A673 (cell line): ENCODE data around the gene CDC37L1. TPM values are rescaled to one million over a fixed set of nuclear protein-coding genes. Genes with fewer than 3 reads are reported as not detected.

ENCODE experiments used
- BruUV-seq: library from RNA; stranded (reverse); fragments of 400-500 nt; replicated peaks from 2 replicates; lab custom pipeline; 2021; lab: Mats Ljungman, UMichigan
- CTCF ChIA-PET: fragments of 300-600 bp; sonication (Branson Sonifier 250); formaldehyde crosslinking; loops from one replicate; lab custom pipeline; 2022; ENCODE audit warnings: antibody characterized with exemption; lab: Charles Lee
- POLR2A ChIA-PET: fragments of 300-600 bp; sonication (Branson Sonifier 250); formaldehyde crosslinking; loops from one replicate; lab custom pipeline; 2022; ENCODE audit warnings: antibody characterized with exemption; ENCODE audit not compliant: low non-redundant PET; lab: Charles Lee
- DNase-seq: peaks from one replicate; pipeline ENCODE4 v3.0.0-alpha.2; 2015; ENCODE audit warnings: low spot score
- H3K27ac ChIP-seq: fragments of 200-600 bp; sonication (generic); 2 replicates; pipeline ENCODE4 v1.5.1; 2016; ENCODE audit warnings: mixed run types, low read depth, mild to moderate bottlenecking, mixed read lengths, antibody characterized with exemption, low read length; ENCODE audit not compliant: poor library complexity, severe bottlenecking
- H3K27me3 ChIP-seq: fragments of 200-600 bp; sonication (generic); replicated peaks from 2 replicates; pipeline ENCODE4 v1.6.1; 2017; ENCODE audit warnings: mixed run types, low read depth, mild to moderate bottlenecking, mixed read lengths, antibody characterized with exemption, low read length; ENCODE audit not compliant: insufficient read depth, poor library complexity
- H3K36me3 ChIP-seq: fragments of 200-600 bp; sonication (generic); 2 replicates; pipeline ENCODE4 v1.6.1; 2016; ENCODE audit warnings: mixed run types, mild to moderate bottlenecking, mixed read lengths, antibody characterized with exemption, low read length; ENCODE audit not compliant: insufficient read depth, poor library complexity, severe bottlenecking
- H3K4me1 ChIP-seq: fragments of 200-600 bp; sonication (generic); 2 replicates; pipeline ENCODE4 v1.6.1; 2017; ENCODE audit warnings: mixed run types, mild to moderate bottlenecking, mixed read lengths, antibody characterized with exemption, low read length; ENCODE audit not compliant: insufficient read depth, poor library complexity, severe bottlenecking
- H3K4me3 ChIP-seq: fragments of 200-600 bp; sonication (generic); 2 replicates; pipeline ENCODE4 v1.5.1; 2016; ENCODE audit warnings: low read depth, mixed run types, mild to moderate bottlenecking, mixed read lengths, low read length; ENCODE audit not compliant: poor library complexity, severe bottlenecking
- H3K9me3 ChIP-seq: fragments of 200-600 bp; sonication (generic); 2 replicates; pipeline ENCODE4 v1.6.1; 2016; ENCODE audit warnings: mixed run types, low read depth, mild to moderate bottlenecking, mixed read lengths, antibody characterized with exemption, low read length; ENCODE audit not compliant: poor library complexity, severe bottlenecking
- CTCF ChIP-seq: fragments of 300-800, 200-600 bp; sonication (generic); conservative IDR thresholded peaks from 2 replicates; pipeline ENCODE4 v1.5.1; 2017; ENCODE audit warnings: low read depth, mild to moderate bottlenecking, antibody characterized with exemption, low read length, moderate library complexity, mixed read lengths
- EZH2 ChIP-seq: fragments of 200-600 bp; sonication (generic); IDR thresholded peaks from 2 replicates; pipeline ENCODE4 v1.6.1; 2017; ENCODE audit warnings: borderline replicate concordance, low read depth, mild to moderate bottlenecking, mixed read lengths, antibody characterized with exemption, low read length; ENCODE audit not compliant: poor library complexity, severe bottlenecking
- intact Hi-C: fragments of 100-400 bp; cut with micrococcal nuclease; formaldehyde crosslinking; loops from one replicate; pipeline ENCODE4 v1.10.0; 2022; ENCODE audit not compliant: unreplicated experiment
- total RNA-seq: library from RNA; stranded (reverse); gene quantifications from 2 replicates; pipeline ENCODE4 v1.2.3, GENCODE V29; 2021

Gene CDC37L1
- total RNA-seq, 1 experiment from 2014 or later = 28.7 TPM

GRCh38 chr9:4639420-4639819, 39.9 kb upstream of the CDC37L1 start:
- no peak for DNase-seq
- Histone ChIP-seq H3K4me3 (no peak overlapping the region), H3K36me3 (no peaks in the 10 kb centered on the region), H3K9me3 (no peaks in the 10 kb centered on the region), H3K4me1 (peaks cover 13% of the 10 kb centered on the region), H3K27me3 (no peaks in the 10 kb centered on the region), H3K27ac (peak overlapping the region; percentile 14)
- intact Hi-C loops = loop anchor here (5.0 kb wide), 1 partner anchor 147 kb away; the partner anchor contains the start of gene SLC1A1
- POLR2A ChIA-PET = interaction anchor here (1.0 kb wide), 1 partner anchor 14 kb away, joined by 4 read pairs; no protein-coding TSS in a partner anchor
- BruUV-seq = no TSS peak
- no peak for TF ChIP-seq EZH2
- no peak for TF ChIP-seq CTCF
- CTCF ChIA-PET = interaction anchor here (0.5 to 1.6 kb wide), 4 partner anchors 13 to 356 kb away, joined by 3 to 11 read pairs (median 4); no protein-coding TSS in a partner anchor

GRCh38 chr9:4640027-4640426, 39.3 kb upstream of the CDC37L1 start:
- Histone ChIP-seq H3K9me3 (no peaks in the 10 kb centered on the region), H3K4me3 (no peak overlapping the region), H3K36me3 (no peaks in the 10 kb centered on the region), H3K27ac (no peak overlapping the region), H3K27me3 (no peaks in the 10 kb centered on the region), H3K4me1 (peaks cover 16% of the 10 kb centered on the region)
- intact Hi-C loops = loop anchor here (1.0 to 5.0 kb wide), 2 partner anchors 258 to 323 kb away; no protein-coding TSS in a partner anchor
- ChIA-PET CTCF (interaction anchor here (0.5 to 1.6 kb wide), 5 partner anchors 14 to 365 kb away, joined by 3 to 11 read pairs (median 4); no protein-coding TSS in a partner anchor), POLR2A (interaction anchor here (1.0 kb wide), 1 partner anchor 14 kb away, joined by 4 read pairs; no protein-coding TSS in a partner anchor)
- TF ChIP-seq CTCF = peak; percentile 74
- no peak for TF ChIP-seq EZH2
- peak; percentile 69 for DNase-seq
- BruUV-seq = no TSS peak

GRCh38 chr9:4642351-4642750, 37.0 kb upstream of the CDC37L1 start:
- Histone ChIP-seq H3K9me3 (no peaks in the 10 kb centered on the region), H3K36me3 (peaks cover 6% of the 10 kb centered on the region), H3K27me3 (no peaks in the 10 kb centered on the region), H3K27ac (peak overlapping the region; percentile 65), H3K4me3 (no peak overlapping the region), H3K4me1 (peaks cover 7% of the 10 kb centered on the region)
- no peak for DNase-seq
- CTCF ChIA-PET = no interaction called here
- TF ChIP-seq EZH2 (no peak), CTCF (no peak)
- intact Hi-C loops = loop anchor here (5.0 kb wide), 1 partner anchor 325 kb away; no protein-coding TSS in a partner anchor
- BruUV-seq = no TSS peak
- POLR2A ChIA-PET = no interaction called here
